RWPE2 (cell line): ENCODE results near the gene KCNJ16.

Experiments used
- ATAC-seq: fragments of 200-7000 bp; cut with Tn5 transposase; 3 replicates; pipeline ENCODE4 v1.9.1; 2021; ENCODE audit warnings: low read depth
- DNase-seq: peaks from one replicate; pipeline ENCODE4 v3.0.0-alpha.2; 2020; ENCODE audit warnings: low spot score
- H3K27ac ChIP-seq: fragments of 450-650 bp; 2 replicates; pipeline ENCODE4 v1.5.1; 2017; ENCODE audit warnings: mild to moderate bottlenecking; ENCODE audit not compliant: poor library complexity, severe bottlenecking
- H3K27me3 ChIP-seq: fragments of 250-450 bp; sonication (Bioruptor Pico); 2 replicates; pipeline ENCODE4 v1.5.1; 2021; ENCODE audit warnings: mild to moderate bottlenecking, moderate library complexity; ENCODE audit not compliant: insufficient read depth, poor library complexity, severe bottlenecking
- H3K36me3 ChIP-seq: fragments of 250-450 bp; sonication (Bioruptor Pico); 2 replicates; pipeline ENCODE4 v1.5.1; 2020; ENCODE audit warnings: low read depth, mild to moderate bottlenecking, moderate library complexity
- H3K4me1 ChIP-seq: fragments of 250-450 bp; sonication (Bioruptor Pico); 2 replicates; pipeline ENCODE4 v1.5.1; 2021; ENCODE audit warnings: mild to moderate bottlenecking, moderate library complexity; ENCODE audit not compliant: insufficient read depth, poor library complexity, severe bottlenecking
- H3K4me3 ChIP-seq: fragments of 250-450 bp; sonication (Bioruptor Pico); 2 replicates; pipeline ENCODE4 v1.5.1; 2021; ENCODE audit warnings: mild to moderate bottlenecking, moderate library complexity; ENCODE audit not compliant: severe bottlenecking
- H3K9me3 ChIP-seq: fragments of 250-450 bp; sonication (Bioruptor Pico); 2 replicates; pipeline ENCODE4 v1.5.1; 2021; ENCODE audit warnings: mild to moderate bottlenecking, moderate library complexity; ENCODE audit not compliant: severe bottlenecking
- TF ChIP-seq, protein P1 (sequence below): fragments of 450-650 bp; IDR thresholded peaks from one replicate; pipeline ENCODE4 v1.5.1; 2017; ENCODE audit warnings: mild to moderate bottlenecking, moderate library complexity; ENCODE audit not compliant: poor library complexity, severe bottlenecking

The KCNJ16 gene

DNA sequence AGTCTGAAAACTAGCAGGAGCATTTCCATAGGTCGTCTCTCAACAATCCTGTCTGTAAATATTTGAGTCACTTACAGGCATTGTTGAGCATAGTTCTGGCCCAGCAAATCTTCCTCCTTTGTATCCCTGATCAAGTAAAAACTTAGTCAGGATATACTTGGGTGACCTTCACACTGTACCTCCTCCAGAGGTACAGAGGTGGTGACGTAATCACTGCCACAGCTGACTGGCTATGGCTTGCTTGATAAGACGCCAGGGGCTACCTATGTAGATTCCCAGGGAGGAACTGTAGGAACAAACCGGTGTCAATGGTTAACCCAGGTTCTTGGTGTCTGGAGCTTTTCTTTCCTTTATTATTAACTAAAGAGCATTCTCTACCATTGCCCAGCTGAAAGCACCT, at the start of gene KCNJ16:
TSS of gene KCNJ16 (plus strand) at position 270 of the 400 bp plus-strand sequence. CDS start 56,863 bp downstream, outside the sequence.
- DNase-seq: no peak

DNA sequence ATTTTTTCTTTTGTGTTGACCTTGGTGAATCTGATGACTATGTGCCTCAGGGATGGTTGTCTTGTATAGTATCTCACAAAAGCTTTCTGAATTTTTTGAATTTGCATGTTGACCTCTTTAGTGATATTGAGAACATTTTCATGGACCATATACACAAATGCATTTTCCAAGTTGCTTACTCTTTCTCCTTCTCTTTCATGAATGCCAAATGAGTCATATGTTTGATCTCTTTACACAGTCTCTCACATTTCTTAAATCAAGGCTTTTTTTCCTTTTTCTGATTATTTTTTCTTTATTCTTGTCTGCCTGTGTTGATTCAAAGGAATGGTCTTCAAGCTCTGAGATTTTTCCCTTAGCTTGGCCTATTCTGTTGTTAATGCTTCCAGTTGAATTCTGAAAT, 46.6 kb upstream of the KCNJ16 start:
- H3K4me3 ChIP-seq: no peak overlapping the region
- no peak overlapping the region for H3K27ac ChIP-seq
- no peak for DNase-seq
- no peaks in the 10 kb centered on the region for H3K36me3 ChIP-seq
- H3K9me3 ChIP-seq: no peaks in the 10 kb centered on the region
- TF ChIP-seq, protein P1, sequence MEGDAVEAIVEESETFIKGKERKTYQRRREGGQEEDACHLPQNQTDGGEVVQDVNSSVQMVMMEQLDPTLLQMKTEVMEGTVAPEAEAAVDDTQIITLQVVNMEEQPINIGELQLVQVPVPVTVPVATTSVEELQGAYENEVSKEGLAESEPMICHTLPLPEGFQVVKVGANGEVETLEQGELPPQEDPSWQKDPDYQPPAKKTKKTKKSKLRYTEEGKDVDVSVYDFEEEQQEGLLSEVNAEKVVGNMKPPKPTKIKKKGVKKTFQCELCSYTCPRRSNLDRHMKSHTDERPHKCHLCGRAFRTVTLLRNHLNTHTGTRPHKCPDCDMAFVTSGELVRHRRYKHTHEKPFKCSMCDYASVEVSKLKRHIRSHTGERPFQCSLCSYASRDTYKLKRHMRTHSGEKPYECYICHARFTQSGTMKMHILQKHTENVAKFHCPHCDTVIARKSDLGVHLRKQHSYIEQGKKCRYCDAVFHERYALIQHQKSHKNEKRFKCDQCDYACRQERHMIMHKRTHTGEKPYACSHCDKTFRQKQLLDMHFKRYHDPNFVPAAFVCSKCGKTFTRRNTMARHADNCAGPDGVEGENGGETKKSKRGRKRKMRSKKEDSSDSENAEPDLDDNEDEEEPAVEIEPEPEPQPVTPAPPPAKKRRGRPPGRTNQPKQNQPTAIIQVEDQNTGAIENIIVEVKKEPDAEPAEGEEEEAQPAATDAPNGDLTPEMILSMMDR: no peak
- ATAC-seq: no peak
- no peaks in the 10 kb centered on the region for H3K4me1 ChIP-seq
- H3K27me3 ChIP-seq: no peaks in the 10 kb centered on the region

More for the DNA sequence above, at the start of gene KCNJ16:
- no peaks in the 10 kb centered on the region for H3K9me3 ChIP-seq
- H3K27ac ChIP-seq: no peak within 1 kb of the TSS
- ATAC-seq: no peak
- TF ChIP-seq, protein P1: no peak
- H3K36me3 ChIP-seq: no peaks in the 10 kb centered on the region
- no peaks in the 10 kb centered on the region for H3K4me1 ChIP-seq
- H3K27me3 ChIP-seq: no peaks in the 10 kb centered on the region
- H3K4me3 ChIP-seq: no peak within 1 kb of the TSS

DNA sequence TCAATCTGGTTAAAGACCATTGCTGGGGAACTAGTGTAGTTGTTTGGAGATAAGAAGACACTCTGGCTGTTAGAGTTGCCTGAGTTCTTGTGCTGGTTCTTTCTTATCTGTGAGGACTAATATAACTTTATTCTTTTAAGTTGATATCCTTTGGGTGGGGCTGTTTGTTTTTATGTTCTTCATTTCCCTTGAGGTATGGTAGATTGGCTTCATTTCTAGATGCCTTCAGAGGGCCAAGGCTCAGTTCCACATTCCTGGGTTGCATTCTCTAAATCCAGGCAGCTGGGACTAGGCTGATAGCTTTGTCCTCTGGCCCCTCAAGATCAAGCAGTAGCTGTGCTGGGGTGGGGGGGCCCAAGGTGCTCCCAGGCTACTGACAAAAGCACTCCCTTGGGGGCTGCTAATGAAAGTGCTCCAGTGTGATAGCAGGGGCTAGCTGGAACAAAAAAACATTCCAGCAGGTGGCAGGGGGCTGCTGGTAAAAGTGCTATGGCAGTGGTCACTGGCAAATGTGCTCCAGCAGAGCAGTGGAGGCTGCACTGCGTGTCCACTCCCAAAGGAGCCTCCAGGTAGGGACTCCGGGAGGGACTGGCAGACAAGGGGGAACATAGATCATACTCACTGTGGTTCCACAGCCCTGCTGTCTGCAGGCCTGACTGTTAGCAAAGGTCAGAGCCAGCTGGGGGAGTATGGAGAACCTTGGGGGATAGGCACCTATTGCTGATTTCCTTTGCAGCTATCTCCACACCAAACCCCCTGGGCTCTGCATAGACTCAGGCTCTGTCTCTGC, 45.9 kb upstream of the KCNJ16 start:
- no peaks in the 10 kb centered on the region for H3K9me3 ChIP-seq
- H3K27ac ChIP-seq: no peak overlapping the region
- no peaks in the 10 kb centered on the region for H3K36me3 ChIP-seq
- no peak for ATAC-seq
- no peak overlapping the region for H3K4me3 ChIP-seq
- H3K4me1 ChIP-seq: no peaks in the 10 kb centered on the region
- TF ChIP-seq, protein P1: no peak
- DNase-seq: no peak
- no peaks in the 10 kb centered on the region for H3K27me3 ChIP-seq

DNA sequence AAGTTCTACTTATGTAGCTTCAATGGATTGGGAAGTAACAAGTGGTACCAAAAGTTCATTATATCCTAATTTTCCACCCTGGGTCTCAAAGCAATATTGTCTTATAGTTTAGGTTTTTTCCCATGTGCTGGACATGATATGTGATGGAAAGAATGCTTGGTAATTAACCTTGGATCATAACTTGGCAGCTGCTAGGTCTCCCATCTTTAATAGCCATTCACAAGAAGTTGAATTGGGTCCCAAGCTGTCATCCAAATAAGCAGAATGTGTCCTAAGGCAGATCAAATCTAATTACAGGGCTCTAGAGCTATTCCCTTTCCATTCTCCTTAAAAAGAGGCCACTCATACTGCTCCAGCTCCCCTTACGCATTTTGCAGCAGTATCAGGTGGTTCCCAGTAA, 44.7 kb upstream of the KCNJ16 start:
- no peak overlapping the region for H3K27ac ChIP-seq
- no peaks in the 10 kb centered on the region for H3K4me1 ChIP-seq
- TF ChIP-seq, protein P1: no peak
- H3K9me3 ChIP-seq: no peaks in the 10 kb centered on the region
- H3K27me3 ChIP-seq: no peaks in the 10 kb centered on the region
- ATAC-seq (no peak), DNase-seq (no peak)
- no peaks in the 10 kb centered on the region for H3K36me3 ChIP-seq
- H3K4me3 ChIP-seq: no peak overlapping the region

DNA sequence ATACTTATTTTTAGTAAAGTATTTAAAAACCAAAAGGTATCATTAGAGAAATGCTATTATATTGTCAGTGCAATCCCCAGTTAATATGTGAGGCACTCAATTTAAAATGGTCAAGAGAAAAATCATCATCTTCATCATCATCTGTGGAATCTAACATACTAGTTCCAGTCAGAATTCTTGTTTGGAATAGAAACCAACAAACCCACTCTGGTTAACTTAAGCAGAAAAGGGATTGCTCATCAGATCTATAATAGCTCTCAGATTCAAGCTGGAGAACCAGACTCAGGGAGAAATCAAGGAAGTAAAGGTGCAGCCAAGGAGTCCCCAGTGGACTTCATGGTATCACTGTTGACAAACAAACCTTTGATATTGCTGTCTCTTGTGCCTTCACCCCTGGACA, 43.7 kb upstream of the KCNJ16 start:
- no peaks in the 10 kb centered on the region for H3K4me1 ChIP-seq
- no peak overlapping the region for H3K27ac ChIP-seq
- no peak overlapping the region for H3K4me3 ChIP-seq
- ATAC-seq: no peak
- no peak for DNase-seq
- H3K36me3 ChIP-seq: no peaks in the 10 kb centered on the region
- TF ChIP-seq, protein P1: no peak
- H3K27me3 ChIP-seq: no peaks in the 10 kb centered on the region
- H3K9me3 ChIP-seq: no peaks in the 10 kb centered on the region
